GM12875 (cell line): ENCODE results near the gene INSYN2B.

Experiments
- H3K4me3 ChIP-seq: one replicate; pipeline ENCODE4 v1.5.1; 2011; ENCODE audit warnings: low read depth, low read length, control low read depth
- TF ChIP-seq, protein P1 (sequence below): IDR thresholded peaks from 2 replicates; pipeline ENCODE4 v1.5.1; 2011; ENCODE audit warnings: low read depth, mild to moderate bottlenecking, control low read depth, inconsistent platforms, low read length, moderate library complexity, borderline replicate concordance; ENCODE audit not compliant: insufficient read depth

INSYN2B gene

DNA sequence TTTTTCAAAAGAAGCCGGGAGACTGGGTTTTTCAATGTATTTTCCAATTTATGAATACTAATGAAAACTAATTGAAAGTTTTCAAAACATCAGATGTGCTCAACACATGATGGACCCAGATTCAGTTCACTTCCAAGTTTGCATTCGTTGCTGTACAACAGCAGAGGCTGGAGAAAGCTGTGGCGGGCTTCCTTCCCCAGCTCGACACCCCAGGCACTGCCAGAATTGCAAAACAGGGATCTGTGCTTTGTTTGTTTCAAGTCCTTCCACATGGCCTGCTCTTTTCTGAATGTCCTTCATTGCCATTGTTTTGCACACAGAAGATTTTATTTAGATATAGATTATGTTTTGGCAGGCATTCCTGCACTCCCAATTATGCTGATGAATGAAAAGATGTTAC, 30.3 kb upstream of the INSYN2B start:
- TF ChIP-seq, protein P1, sequence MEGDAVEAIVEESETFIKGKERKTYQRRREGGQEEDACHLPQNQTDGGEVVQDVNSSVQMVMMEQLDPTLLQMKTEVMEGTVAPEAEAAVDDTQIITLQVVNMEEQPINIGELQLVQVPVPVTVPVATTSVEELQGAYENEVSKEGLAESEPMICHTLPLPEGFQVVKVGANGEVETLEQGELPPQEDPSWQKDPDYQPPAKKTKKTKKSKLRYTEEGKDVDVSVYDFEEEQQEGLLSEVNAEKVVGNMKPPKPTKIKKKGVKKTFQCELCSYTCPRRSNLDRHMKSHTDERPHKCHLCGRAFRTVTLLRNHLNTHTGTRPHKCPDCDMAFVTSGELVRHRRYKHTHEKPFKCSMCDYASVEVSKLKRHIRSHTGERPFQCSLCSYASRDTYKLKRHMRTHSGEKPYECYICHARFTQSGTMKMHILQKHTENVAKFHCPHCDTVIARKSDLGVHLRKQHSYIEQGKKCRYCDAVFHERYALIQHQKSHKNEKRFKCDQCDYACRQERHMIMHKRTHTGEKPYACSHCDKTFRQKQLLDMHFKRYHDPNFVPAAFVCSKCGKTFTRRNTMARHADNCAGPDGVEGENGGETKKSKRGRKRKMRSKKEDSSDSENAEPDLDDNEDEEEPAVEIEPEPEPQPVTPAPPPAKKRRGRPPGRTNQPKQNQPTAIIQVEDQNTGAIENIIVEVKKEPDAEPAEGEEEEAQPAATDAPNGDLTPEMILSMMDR = no peak
- H3K4me3 ChIP-seq = no peak overlapping the region

GRCh38 chr5:170008376-170008775, 28.1 kb upstream of the INSYN2B start:
- TF ChIP-seq, protein P1 = no peak
- no peak overlapping the region for H3K4me3 ChIP-seq

DNA sequence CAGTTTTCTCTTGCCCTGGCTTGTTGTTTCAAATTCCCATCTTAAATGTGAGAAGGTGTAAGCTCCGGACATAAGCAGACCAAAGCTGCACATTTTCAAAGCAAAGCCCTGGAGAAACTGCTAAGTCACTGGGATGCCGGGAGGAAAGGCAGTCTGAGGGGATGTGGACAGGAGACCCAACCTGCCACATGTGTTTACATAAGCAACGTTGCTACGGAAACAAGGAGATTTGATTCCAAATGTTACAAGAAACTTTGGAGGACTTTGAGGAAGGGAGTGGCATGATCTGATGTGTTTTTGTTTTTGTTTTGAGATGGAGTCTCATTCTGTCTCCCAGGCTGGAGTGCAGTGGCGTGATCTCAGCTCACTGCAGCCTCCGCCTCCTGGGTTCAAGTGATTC, 25.7 kb upstream of the INSYN2B start:
- H3K4me3 ChIP-seq = no peak overlapping the region
- TF ChIP-seq, protein P1 = no peak

DNA sequence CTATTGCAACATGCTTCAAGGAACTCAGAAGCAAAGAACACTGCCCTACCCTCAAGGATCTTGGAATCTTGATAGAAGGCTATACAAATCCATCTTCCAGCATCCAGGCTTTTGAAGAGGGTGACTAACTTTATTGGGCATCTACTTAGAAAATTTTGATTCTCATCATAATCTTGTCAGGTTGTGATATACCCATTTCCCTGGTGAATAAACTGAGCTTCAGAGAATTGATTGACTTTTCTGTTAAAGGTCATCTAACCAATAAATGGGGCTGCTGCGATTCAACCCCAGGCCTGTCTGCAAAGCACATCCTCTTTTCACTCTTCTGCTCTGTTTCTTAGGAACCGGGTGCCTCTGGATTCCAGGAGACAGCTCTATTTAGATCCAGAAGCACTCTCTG, 19.9 kb upstream of the INSYN2B start:
- TF ChIP-seq, protein P1 = no peak
- no peak overlapping the region for H3K4me3 ChIP-seq

GRCh38 chr5:169999621-170000020, 19.3 kb upstream of the INSYN2B start:
- H3K4me3 ChIP-seq = no peak overlapping the region
- TF ChIP-seq, protein P1 = no peak

- TF ChIP-seq, protein P1 = no peak
- H3K4me3 ChIP-seq = no peak overlapping the region
These were observed 17.5 kb upstream of the INSYN2B start for GRCh38 chr5:169997798-169998197.

- TF ChIP-seq, protein P1 = no peak
- no peak overlapping the region for H3K4me3 ChIP-seq
These were observed 13.1 kb upstream of the INSYN2B start for GRCh38 chr5:169993485-169993790.
